ENCODE results near the gene MAD1L1.

- TF ChIP-seq CTCF (IDR thresholded peaks at IDR 0.05 in 8 of 11, conservative IDR thresholded peaks at IDR 0.05 in 3 of 11) (no peak), POLR2A (IDR thresholded peaks at IDR 0.05) (no peak), POLR2AphosphoS5 (IDR thresholded peaks at IDR 0.05) (no peak)
These were observed 59.4 kb downstream of the MAD1L1 start for GRCh38 chr7:2173189-2173827.
